Stimulated activated CD4-positive, alpha-beta T cell treated with anti-CD3 and anti-CD28 coated beads, Interleukin-1b, Interleukin-23, amount 100 ng/mL, for 4 hours (primary cell): Measurements from ENCODE around the gene MPP3.

Experiments
- DNase-seq, 2 donors: peaks; one replicate each; pipeline ENCODE4 v3.0.0-alpha.2; 2020; ENCODE audit warnings: low read depth in 2 of 2

MPP3 gene

GRCh38 chr17:43772877-43773648 lies 59.9 kb downstream of the MPP3 start:
- DNase-seq, result no peak

GRCh38 chr17:43771463-43771862 lies 61.5 kb downstream of the MPP3 start:
- DNase-seq, result no peak

GRCh38 chr17:43770957-43771356 lies 62.0 kb downstream of the MPP3 start:
- DNase-seq, result no peak

- no peak for DNase-seq
Measured at GRCh38 chr17:43769859-43770258, 63.1 kb downstream of the MPP3 start.

GRCh38 chr17:43769426-43769825 lies 63.5 kb downstream of the MPP3 start:
- no peak for DNase-seq

GRCh38 chr17:43768943-43769342 lies 64.0 kb downstream of the MPP3 start:
- DNase-seq, result no peak

GRCh38 chr17:43768382-43768781 lies 64.6 kb downstream of the MPP3 start:
- DNase-seq, result no peak

GRCh38 chr17:43767713-43768059 lies 65.3 kb downstream of the MPP3 start:
- no peak for DNase-seq

- no peak for DNase-seq
Measured at GRCh38 chr17:43767053-43767712, 65.8 kb downstream of the MPP3 start.

- DNase-seq, result peak; percentile 33 to 43
Measured at GRCh38 chr17:43766413-43767052, 66.4 kb downstream of the MPP3 start.

- DNase-seq, result peak; percentile 85 to 89
Measured at GRCh38 chr17:43760254-43760852, 72.6 kb downstream of the MPP3 start.

- DNase-seq, result no peak
Measured at GRCh38 chr17:43759836-43760235, 73.1 kb downstream of the MPP3 start.

GRCh38 chr17:43758497-43759174 lies 74.3 kb downstream of the MPP3 start, which contains the start of gene SOST:
Gene SOST (minus strand): TSS chr17:43758791. CDS start chr17:43758741, 50 bp downstream.
- no peak for DNase-seq

- no peak for DNase-seq
Measured at GRCh38 chr17:43758086-43758485, 74.9 kb downstream of the MPP3 start.

- DNase-seq, result no peak
Measured at GRCh38 chr17:43757171-43757660, 75.7 kb downstream of the MPP3 start.

- no peak for DNase-seq
Measured at GRCh38 chr17:43756201-43756600, 76.7 kb downstream of the MPP3 start.

GRCh38 chr17:43755389-43755875 lies 77.5 kb downstream of the MPP3 start:
- DNase-seq, result no peak

GRCh38 chr17:43754947-43755346 lies 78.0 kb downstream of the MPP3 start:
- no peak for DNase-seq

GRCh38 chr17:43753493-43754129 lies 79.3 kb downstream of the MPP3 start:
- DNase-seq, result no peak
